HG02678 (cell line): Measurements from ENCODE around the gene PRRX2.

Source experiments
- ATAC-seq: cut with Tn5 transposase; IDR thresholded peaks from one replicate; pipeline ENCODE4 v1.9.1; 2021; ENCODE audit warnings: mild to moderate bottlenecking, moderate library complexity; ENCODE audit not compliant: unreplicated experiment

The PRRX2 gene

DNA sequence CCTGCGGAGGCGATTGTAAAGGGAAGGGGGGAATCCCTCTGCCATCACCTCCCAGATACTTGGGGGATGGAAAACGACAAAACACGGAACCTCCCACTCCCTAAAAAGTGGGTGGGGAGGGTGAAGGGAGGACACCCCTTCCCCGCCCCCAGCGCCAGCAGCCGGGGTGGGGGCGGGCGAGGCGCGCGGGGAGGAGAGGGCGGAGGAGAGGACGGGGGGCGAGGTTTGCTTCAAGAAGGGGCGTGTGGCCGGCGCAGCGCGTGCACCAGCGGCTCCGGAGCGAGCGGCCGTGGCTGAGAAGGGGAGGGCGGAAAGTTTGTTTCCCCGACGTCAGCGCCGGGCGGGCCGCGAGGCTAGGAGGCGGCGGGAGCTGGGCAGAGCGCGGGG lies at the start of gene PRRX2:
TSS of gene PRRX2 (plus strand) at position 259 of the 387 bp plus-strand sequence. CDS start 221 bp downstream, outside the sequence.
- no peak for ATAC-seq

DNA sequence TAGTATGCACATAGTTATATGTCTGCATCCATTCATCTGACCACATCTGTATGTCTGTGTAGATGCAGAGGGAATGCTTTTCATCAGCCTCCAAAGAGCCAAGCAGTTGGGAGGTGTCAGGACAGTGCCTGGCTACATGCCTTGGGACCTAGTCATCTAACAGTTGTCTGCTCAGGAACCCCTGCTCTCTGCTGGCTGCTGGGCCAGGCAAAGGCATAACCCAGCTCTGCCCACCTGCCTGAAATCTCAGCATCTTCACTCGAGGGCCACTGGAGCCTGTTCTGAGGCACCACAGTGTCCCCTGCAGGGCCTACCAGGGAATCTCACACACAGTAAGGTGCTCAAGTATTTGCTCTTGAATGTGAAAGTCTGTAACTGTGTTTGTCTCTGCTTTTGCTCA lies 48.3 kb upstream of the PRRX2 start:
- ATAC-seq, result no peak

DNA sequence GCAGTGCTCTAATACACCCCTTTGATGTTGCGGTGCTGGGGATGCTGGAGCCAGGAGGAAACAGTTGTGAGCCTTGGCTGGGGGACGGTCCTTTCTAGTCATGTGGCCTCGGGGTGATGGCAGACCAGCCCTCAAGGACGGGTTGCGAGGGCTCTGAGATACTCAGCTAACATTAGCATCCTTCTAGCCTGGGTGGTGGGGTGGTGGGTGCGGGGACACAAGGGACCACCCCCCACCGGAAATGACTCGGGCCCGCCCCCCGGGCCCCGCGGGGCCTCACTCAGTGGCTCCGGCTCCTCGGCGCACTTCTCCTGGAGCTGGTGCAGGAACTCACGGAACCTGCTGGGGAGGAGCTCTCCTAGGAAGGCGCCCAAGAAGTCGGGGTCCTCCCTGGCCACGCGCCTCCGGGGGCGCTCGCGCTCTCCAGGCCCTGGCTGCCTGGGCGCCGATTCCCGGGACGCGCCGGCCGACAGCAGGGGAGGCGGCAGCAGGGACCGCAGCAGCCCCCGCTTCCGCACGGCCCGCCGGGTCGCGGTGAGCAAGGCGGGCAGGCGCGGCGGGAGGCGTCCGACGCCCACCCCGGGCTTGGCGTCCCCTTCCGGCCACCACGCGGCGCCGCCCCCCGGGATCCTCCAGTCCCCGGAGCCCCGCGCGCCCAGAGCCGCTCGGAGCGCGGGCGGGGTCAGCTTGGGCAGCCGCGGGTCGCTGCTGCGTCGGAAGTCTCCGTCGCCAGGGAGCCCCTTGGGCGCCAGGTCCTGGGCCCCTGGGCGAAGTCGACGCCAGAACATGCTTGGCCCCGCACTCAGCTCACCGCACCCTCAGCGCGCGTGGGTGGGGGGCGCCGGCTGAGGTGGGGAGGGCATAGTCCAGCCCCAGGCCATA lies 45.4 kb upstream of the PRRX2 start:
- ATAC-seq, result no peak

DNA sequence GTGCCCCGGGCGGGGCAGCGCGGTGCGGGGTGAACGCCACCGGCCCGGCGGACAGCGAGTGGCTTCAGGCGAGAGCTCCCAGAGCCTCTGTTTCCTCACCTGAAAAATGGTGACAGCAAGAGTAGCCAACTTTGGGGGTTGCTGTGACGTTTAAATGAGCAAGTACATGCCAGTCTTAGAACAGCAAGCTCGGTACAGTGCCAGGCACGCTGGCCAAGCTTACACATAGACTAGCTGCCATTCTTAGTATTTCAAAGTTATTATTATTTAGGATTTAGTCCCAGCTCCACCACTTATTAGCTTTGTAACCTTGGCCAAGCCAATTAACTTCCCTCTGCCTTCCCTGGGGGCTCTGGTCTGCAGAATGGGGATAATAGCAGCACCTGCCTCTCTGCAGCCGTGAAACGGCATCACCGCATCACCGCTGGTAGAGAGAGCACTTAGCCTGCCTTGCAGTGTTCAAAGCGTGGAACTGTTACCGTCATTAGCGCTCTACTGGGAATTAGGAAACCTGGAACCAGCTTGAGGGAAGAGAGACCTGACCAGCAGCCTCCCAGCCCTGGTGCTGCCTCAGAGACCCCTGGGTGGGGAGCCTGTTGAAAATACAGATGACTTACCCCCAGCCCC lies 44.7 kb upstream of the PRRX2 start, which contains the start of gene C9orf50:
TSS of gene C9orf50 (minus strand) at position 433 of the 627 bp plus-strand sequence. CDS start 527 bp downstream, outside the sequence.
- ATAC-seq, result no peak

DNA sequence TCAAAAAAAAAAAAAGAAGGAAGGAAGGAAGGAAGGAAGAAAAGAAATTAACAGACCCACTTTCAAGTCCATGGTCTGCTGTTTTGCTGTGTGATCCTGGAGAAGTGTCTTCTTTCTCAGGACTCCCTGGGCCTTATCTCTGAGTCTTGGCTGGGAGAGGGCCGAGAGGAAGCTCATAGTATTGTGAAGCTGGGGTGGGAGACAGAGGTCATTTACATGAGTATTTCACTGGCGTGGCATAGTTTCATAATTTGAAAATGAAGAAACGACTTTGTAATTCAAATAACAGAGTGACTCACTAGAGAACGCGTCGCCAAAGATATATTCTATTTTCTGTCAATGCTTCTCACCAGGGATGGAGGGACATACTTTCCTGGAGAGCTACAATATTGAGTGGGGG lies 42.1 kb upstream of the PRRX2 start:
- ATAC-seq, result no peak

DNA sequence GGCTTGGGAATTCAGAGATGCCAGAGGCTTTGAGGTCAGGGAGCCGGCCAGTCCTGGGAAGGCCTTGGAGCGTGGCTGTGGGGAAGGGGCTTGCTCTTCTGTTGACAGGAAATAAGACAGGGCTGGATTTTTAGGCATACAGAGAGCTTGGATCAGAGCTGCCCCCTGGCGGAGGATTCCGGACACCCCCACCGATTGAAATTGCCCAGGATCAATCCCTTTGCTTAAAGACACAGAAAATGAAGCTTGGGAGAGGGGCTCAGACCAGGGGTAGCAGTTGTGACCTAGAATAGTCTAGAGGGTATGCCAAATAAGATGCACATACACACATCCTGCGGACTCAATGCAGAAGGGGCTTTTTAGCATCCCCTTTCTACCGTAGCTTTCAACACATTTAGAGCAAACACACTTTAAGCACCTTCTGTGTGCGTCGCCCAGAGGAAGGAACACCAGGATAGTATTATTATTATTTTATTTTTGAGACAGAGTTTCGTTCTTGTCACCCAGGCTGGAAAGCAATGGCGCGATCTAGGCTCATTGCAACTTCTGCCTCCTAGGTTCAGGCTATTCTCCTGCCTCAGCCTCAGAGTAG lies 41.2 kb upstream of the PRRX2 start:
- ATAC-seq, result no peak

DNA sequence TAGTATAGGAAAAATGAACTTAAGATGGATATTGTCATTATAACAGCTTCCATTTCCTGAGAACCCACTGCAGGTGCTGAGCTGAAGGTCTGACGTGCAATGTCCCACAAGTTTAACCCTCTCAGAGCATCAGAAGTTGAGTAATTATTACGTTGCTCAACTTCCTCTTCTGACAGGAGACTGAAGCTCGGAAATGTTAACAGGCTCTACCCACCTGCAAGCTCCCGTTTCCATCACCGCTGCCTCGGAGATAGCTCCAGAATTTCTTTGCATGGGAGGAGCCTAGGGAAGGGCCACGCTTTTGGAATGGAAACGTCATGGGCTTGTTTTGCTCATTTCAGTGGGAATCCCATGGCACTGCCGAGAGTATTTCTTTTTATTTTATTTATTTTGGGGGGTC lies 40.5 kb upstream of the PRRX2 start:
- ATAC-seq, result no peak

DNA sequence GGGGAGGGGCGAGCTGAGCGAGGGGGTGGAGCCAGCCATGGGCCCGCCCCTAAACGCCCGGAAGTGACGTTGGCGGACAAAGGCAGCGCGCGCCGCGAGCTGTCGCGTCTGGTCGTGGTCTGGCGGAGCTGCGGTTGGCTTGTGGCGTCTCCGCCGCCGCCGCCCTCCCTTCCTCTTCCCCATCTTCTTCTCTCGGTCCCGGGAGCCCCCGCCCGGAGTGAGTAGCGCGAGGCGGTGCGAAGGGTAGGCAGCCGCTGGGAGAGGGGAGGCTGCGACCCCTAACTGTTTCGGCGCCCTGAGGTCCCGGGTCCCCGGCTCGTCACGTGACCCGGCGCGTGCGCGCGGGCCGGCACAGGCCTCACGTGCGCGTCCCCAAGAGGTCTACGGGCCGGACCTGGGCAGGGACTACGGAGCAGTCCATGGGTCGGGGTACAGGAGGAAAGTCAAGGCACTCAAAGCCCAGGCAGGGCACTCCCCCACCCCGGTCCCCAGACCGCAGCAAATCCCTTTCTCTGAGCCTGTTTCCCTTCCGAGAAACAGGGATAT lies 39.3 kb upstream of the PRRX2 start, which contains the start of gene NTMT1:
TSS of gene NTMT1 (plus strand) at position 85 of the 546 bp plus-strand sequence. CDS start 6,541 bp downstream, outside the sequence.
- ATAC-seq, result peak; percentile 86

DNA sequence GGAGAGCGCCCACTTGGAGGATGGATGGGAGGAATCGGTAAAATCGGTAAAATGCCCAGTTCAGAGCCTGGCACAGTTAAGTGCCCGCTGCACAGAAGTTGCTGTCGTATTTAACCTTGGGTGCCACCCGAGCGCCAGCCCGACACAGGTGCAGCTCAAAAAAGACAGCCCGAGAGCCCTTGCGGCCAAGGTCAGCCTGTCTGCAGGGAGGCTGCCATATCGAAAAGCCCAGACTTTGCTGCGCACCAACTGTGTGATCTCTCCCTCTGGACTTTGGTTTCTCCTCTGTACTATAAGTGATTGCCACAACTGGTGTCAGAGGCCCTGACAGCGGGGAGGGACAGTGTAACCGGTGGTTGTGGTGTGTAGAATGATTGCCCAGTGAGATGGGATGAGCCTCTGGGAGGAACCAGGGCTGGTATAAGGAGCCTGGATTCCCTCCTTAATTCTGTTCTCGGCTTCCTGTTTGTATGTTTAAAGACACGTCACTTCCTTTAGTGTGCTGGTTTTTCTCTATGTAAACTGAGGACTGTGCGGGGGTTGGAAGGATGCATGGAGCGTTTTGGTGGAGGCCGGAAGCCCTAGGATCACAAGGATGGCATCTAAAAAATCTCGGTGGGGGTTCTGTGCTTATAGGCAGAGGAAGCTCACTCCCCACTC lies 38.7 kb upstream of the PRRX2 start:
- ATAC-seq, result peak; percentile 23

DNA sequence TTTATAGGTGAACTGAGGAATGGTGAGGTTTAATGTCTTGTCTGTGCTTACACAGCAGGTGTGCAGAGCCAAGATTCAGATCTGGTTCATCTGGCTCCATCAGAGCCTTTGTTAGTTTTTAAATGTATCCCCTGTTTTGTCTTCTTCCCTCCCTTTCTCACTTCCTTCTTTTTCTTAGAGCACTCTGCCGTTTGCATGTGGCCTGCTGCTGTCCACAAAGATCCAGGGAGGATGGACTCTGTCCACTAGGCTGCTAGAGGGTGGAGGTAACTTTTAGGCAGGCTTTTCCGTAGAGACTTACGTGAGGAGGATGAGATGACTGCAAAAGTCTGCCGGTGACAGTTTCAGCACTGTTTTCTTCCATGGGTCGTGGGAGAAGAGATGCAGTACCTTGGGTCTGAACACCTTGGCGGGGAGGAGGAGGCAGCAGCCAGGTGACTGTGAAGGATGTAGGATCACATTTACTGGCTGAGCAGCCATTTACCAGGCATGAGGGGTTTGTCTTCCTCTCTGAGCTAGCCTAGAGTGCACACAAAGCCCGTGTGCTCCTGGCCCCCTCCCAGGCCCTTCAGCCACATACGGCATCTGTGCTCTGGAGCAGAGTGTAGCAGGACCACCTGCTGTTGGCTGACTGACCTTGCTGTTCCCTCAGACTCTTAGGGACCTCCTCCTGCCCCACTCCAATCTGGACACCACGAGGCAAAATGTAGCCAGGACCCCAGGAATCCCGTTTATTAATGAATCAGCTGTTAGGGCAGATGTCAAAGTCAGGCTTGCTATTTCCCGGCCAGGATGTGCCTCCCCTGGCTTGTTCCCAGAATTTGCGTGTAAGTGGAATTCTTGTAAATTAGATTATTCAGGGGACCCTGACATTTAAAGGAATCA lies 37.6 kb upstream of the PRRX2 start:
- no peak for ATAC-seq

DNA sequence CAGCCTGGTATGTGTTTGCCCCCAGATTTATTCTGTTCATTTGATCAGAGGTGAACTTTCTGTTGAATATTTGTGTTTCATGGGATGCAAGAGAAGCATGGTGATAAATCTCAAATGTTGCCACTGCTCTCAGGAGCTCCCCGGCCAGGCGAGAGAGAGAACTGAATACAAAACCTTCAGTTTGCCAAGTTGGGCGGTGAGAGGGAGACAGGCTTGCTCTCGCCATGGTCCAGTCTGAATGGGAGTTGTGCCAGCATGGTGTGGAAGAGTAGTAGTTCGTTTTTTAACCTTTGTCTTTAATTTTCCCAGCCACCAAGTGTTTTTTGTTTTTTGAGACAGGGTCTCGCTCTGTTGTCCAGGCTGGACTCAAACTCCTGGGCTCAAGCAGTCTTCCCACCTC lies 36.7 kb upstream of the PRRX2 start:
- no peak for ATAC-seq

DNA sequence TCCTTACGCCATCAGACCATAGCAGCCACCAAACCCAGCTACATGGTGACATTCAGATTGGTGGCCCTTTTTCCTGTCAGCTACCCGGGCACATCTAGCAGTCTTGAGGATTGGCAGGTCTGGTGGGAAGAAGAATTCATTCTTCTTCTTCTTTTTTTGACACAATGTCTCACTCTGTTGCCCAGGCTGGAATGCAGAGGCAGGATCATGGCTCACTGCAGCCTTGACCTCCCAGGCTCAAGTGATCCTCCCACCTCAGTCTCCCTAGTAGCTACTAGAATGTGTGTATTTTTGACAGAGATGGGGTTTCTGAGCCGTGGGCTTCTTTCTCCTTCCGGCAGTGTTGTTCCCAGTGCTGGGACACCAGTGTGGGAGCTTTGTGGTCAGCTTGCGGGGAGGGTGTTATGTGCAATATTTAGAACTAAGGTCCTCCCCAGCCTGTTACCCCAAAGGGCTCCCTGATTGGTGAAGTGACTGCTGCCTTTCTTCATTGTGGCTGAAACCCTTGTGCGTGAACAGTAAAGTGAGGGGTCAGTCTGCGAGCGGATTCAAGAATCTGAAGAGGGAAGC lies 36.1 kb upstream of the PRRX2 start:
- no peak for ATAC-seq

DNA sequence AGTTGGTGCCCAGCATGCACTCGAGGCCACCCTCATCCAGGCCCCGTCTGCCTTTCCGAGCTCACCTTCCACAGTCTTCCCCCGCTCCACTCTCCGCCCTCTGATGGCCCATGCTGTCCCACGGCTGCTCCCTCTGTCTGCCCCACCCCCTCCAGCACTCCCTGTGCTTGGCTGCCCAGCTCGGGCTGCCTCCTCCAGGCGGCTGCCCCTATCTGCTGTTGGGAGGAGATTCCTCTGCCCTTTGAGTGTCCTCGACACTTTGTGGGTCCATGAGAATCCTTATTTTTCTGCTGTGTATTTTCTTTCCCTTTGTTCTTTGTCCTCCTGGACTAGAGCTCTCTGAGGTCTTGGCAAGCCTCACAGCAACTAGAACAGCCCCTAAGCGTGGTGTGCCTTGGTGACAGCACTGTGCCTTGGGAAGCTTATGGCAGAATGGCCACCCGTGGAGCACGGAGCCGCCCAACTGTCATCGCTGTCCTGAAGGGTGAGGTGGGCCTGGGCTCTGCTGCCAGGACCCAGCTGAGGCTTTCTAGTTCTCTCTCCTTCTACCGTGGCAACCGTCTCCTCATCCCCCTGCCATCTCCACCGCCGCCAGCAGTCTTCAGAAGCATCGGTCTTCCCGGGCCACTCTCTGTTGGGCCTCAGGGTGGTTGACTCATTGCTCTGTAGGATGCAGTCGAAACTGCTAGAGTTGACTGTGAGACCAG lies 34.3 kb upstream of the PRRX2 start:
- ATAC-seq, result no peak

DNA sequence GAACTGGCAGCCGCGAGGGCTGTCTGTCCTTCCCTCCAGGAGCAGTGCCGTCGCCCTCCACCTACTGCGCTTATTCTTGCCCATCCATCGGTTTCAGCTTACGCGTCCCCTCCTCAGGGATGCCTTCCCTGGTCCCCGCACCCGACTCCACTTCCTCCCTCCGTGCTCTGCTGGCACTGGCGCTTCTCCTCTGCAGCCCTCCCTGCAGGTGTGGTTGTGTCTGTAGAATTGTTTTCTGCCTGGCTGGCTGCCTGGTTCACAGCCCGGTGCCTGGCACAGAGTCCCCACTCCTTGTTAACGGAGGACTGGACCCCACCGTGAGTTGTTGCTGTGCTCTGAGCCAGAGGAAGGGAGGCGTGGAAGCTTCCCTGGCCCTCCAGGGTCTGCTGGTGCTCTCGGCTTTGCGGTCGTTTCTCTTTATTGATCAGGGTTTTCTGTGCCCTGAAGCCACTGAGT lies 33.7 kb upstream of the PRRX2 start:
- ATAC-seq, result no peak

DNA sequence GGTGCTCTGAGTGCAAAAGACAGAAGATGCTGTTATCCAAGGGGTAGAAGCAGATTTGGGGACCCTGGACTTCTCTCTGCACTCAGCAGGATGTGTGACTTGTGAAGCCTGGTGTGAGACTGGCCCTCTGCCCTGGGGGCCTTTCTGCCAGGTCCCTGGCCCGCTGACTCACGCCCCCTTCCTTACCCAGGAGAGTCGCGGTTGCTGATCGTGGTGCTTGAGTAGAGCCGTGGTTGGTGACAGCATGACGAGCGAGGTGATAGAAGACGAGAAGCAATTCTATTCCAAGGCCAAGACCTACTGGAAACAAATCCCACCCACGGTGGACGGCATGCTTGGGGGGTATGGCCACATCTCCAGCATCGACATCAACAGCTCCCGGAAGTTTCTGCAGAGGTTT lies 33.0 kb upstream of the PRRX2 start:
- ATAC-seq, result no peak

DNA sequence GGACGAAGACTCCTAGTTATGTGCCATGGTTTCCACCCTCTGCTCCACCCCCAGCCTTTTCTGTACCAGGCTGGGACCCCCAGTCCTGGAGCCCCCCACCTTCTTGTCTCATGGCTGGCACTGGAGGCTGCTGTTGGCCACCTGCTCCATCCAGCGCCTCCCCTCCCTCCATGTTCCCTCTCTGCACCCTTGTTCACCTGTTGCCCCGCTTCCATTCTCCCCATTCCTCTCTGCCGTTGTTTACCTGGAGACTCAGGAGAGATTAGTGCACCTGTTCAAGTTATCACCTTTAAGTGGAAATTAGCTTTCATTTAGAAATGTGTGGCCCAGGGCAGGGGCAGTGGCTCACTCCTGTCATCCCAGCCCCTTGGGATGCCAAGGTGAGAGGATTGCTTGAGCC lies 32.2 kb upstream of the PRRX2 start:
- no peak for ATAC-seq

DNA sequence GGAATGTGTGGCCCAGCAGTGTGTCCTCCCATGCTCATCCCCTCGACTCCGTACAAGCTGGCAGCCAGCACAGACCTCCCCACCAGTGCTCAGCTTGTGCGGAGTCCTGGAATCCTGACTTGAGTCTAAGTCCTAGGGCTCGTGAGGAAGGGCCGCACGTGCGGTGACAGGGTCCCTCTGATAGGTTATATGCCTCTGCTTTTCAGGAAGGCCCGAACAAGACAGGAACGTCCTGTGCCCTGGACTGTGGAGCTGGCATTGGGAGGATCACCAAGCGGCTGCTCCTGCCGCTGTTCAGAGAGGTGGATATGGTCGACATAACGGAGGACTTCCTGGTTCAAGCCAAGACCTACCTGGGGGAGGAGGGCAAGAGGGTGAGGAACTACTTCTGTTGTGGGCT lies 31.6 kb upstream of the PRRX2 start:
- ATAC-seq, result no peak

DNA sequence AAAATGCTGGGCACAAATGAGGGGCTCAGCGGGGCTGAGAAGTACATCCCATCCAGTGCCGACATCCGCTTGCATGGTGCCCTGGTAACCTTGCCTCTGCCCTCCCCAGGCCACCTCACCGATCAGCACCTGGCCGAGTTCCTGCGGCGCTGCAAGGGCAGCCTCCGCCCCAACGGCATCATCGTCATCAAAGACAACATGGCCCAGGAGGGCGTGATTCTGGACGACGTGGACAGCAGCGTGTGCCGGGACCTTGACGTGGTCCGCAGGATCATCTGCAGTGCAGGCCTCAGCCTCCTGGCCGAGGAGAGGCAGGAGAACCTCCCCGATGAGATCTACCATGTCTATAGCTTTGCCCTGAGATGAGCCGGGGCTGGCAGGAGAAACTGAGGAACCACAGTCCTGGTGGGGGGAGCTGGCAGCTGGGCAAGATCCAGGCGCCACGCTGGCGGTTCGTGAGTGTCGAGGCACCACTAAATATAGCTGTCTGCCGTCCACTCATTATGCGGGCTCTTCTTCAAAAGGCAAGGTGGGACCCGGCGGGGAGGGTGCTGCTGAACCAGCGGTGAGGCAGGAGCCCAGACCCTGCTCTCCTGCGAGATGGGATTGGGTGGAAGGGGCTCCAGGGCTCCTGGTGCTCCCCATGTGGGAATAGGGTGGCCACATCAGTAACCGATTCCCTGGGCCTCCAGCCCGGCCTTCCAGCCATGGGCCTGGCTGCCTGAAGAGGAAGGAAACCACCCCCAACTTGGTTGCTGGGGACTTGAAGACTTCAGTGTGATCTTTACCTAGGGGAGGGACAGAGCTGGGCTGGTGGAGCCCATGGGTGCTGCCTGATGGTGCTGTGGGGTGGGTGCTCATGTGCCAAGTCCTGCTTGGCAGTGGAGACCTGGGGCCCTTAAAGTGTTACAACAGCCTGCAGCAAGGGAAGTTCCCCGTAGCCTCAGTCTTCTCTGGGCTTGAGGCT lies 30.1 kb upstream of the PRRX2 start:
- ATAC-seq, result no peak
